NCI-H2196 treated with DMSO at 0.1 percent for 48 hours (cell line): ENCODE data around the gene HAPLN3.

Experiments
- DNase-seq: peaks from one replicate; lab custom pipeline; 2025; ENCODE audit not compliant: unreplicated experiment; lab: John Stamatoyannopoulos, UW

Gene HAPLN3

DNA sequence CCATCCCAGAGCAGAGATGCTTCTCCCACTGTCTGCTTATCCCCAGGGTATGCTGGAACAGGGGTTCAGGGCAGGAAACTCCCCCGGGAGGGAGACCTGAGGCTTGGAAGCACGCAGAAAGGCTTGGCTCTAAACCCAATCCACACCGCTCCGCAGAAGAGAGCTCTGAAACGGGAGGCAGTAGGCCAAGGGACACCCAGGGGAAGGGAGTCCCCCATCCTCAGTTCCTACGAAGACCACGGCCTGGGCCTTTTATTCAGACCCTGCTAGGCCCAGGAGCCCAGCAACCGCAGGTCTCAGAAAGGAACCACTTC is 1.8 kb upstream of the HAPLN3 start:
- DNase-seq, result no peak

DNA sequence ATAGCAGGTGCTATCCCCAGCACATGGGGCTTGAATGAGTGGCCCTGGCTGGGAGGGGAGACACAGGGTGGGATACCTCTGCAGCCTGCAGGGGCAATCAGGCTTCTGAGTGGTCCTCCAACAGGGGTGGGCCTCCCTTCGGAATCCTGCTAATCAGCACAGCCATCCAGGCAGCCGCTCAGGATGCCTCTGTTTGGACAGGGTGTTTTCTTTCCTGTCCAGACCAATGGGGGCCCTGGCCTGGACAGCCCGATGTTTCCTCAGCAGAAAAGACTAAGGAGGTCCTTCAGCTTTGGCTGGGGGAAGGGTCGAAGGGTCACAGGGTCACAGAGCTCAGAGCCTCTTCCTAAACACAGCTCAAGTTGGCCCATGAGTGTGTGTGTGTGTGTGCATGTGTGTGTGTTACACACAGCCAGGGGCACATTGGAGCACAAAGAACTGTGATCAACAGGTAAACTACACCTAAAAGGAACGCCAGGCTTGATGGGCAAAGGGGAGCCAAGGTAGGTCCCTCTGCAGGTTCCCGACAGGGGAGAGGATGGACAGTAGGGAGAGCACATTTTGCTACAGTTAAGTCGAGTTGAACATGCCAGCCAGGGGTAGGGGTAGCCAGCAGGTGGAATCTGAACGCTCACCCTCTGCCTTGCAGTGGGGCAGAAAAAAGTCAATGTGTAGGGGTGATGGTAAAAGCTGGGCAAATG is 1.1 kb upstream of the HAPLN3 start:
- DNase-seq, result no peak

DNA sequence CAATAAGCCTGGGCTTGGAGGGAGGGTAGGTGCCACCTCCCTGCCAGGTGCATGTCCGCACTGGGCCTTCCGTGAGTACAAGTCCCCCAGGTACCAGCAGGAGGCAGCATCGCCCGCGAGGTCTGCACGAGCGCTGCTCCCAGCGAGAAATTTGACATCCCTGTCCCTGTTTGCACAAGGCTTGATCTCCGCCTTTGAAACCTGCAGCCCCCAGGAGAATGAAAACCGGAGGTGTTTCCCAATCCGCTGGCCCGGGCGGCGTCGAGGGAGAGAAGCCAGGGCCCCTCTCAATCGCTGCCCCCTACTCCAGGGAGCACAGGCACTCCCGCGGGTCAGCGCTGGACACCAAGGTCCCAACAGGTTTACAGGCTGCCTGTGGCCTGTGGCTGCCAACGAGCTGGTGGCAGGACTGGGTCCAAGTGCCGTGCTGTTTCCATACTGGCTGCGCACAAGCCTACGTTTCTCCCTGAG is 961 bp downstream of the HAPLN3 start:
- DNase-seq, result no peak

DNA sequence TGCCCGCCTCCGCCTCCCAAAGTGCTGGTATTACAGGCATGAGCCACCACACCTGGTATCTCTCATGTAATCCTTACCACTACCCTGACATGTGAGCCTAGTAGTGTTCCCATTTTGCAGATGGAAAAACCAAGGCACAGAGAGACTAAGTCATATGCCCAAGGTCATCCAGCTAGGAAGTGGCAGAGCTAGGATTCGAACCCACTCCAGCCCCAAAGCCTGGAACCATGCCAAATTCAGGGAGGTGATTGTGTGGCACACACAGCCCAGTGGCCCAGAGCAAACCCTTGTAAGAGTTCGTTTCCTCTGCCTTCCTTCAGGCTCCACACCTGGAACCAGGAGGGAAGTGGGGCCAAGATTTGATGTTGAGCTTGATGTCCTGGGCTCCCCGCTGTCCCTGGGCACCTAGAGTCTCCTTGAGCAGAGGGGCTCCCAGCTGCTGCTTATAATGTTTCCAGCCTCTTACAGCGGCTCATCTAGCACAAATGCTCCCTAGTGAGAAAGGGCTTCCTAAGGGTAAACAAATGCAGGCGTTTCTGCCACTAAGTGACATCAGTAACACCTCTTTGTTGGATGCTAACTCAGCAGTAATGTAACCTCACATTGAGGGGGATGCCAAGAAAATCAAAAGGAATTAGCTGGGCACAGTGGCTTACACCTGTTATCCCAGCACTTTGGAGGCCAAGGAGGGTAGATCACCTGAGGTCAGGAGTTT is 3.6 kb downstream of the HAPLN3 start:
- no peak for DNase-seq

DNA sequence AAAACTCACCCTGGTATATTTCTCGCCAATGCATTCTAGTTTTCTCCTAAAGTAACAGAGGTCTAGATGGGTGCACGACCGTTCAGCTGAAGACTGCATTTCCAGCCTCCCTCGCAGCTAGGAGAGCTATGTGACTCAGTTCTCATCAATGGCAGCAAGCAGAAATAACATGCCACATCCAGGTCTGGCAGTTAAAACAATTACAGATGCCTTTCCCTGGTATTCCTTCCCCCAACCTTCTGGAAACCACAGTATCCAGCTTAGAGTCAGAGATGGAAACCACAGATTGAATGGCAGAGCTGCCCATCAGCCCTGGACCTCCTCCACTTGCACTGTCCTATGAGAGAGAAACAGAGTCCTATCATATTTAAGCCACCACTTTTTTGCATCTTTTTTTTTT is 4.8 kb downstream of the HAPLN3 start:
- no peak for DNase-seq

DNA sequence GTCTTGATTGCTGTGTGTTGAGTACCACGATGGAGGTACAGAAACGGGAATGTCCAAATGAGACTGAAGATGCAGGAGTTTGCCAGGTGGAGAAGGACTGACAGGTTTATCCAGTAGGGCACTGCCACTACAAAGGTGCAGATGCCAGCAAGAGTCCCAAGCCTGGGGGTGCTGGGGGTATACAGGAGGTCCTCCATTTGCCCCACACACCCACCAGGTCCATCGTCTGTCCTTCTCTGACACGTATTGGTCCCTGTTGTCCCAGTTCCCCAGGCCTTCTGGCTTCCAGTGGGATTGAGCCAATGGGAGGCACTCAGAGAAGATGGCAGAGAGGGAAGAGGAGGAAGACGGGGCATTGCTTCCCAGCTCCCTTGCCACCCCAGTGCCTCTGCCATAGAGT is 6.6 kb downstream of the HAPLN3 start:
- no peak for DNase-seq

DNA sequence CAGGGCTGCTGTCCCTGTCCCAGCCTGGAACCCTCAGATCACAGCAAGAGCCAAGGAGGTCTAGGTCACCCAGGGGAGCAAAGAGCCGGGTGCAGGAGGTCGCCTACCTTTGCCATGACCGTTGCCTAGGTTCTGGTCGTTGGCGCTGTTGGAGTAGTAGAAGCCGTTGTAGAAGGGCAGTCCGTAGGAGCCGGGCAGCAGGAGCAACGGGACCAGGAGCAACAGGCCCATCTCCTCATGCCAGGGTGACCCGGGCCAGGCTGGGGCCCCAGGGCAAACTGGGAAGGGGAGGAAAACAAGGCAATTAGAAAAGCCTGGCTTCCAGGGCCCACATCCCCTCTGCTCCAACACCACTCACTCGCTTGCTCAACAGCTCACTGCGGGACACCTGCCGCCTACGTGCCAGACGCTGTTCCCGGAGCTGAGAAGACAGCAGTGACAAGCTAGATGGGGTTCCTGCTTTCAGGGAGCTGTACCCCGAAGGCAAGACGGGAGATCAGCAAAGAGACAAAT is 8.2 kb downstream of the HAPLN3 start:
- no peak for DNase-seq

DNA sequence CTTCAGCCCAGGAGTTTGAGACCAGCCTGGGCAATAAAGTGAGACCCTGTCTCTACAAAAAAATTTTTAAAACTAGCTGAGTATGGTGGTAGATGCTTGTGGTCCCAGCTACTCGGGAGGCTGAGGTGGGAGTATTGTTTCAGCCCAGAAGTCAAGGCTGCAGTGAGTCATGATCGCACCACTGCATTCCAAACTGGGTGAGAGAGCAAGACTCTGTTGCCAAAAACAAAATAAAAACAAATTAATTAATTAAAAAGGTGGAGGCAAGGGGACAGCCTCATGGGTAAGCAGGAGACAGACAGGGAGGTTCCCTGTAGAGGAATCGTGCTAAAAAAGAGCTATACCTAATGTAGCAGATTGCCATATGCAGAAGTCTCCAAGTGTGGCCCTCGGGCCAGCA is 12.6 kb downstream of the HAPLN3 start:
- no peak for DNase-seq

DNA sequence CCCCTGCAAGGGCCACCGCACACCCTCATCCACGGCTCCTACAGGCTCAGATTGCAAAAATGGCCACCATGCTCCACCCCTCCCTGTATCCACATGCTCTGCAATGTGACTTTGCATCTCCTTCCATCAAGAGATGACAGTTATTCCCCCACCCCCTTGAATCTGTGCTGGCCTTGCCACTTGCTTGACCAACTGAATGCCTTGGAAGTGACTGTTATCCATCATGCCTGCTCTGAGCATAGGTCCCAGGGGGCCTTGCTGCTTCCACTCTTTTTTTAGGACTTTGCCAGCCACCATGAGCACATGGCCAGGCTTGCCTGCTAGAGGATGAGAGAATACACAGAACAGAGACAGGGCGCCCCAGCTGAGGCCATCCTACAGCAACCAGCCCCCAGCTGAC is 13.6 kb downstream of the HAPLN3 start:
- no peak for DNase-seq

DNA sequence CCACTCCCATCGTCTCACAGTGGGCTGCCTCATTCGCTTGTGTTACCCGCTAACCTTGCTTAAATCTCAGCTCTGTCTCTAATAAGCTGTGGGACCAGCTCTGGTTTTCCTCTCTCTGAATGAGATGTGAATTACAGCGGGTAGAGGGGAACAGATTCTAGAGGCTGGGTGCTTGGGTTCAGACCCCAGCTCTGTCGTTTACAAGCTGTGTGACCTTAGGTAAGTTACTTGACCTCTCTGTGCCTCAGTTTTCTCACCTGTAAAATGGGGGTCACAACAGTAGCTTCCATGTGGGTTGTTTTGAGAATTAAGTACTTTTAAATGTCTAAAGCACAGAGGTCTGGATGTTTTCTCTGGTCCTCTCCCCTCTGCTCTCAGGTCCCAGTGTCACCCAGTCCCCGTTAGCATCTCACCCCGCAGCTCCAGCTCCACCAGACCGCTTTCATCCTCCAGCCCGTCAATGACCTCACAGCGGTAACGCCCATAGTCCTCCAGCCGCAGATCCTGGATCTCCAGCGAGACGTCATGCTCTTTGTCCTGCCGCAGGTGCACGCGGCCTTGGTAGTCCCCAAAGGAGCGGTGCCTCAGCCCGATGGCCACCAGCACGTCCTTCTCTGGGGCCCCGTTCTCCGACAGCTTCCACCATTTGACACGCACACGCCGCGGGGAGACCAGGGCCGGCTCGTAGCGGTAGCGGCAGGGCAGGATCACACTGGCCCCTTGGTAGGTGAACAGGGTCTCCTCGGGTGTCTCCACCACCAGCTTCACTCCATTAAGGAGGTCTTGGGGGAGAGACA is 14.2 kb downstream of the HAPLN3 start:
- DNase-seq, result no peak

DNA sequence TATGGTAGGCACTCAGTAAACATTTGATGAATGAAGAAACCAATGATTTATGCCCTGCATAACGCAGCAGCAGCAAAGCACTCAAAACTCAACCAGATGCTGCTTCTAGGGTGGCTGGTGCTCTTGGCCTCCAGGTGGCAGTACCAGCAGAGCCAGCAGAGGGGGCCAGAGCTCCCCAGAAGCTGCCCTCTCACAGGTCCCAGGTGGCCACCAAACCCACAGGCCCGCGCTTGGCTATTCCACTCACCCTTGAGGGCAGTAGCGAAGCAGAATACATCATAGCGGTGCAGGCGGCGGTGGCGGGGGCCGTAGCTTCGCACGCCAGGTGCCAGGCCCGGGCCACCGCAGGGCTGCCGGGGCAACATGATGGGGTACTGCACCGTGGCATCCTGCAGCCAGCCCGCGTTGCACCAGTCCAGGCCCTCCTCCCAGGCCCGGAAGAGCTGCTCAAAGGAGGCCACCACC is 16.6 kb downstream of the HAPLN3 start:
- peak; percentile 5 for DNase-seq

DNA sequence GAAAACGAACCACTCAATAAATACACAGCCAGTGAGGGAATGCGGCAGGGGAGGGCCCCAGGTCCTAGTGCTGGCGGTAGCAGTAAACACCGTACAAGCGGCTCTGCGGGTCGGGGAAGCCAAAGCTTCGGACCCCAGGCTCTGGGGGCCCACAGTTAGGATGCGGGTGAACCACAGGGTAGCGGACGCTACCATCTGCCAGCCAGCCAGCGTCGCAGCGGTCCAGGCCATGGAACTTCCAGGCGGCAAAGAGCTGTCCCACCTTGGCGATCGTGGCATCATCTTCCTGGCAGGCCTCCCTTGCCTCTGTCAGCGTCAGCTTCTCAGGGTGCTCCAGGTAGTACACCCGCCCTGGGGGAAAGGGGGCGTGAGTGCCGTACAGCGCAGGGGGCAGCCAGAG is 17.4 kb downstream of the HAPLN3 start:
- DNase-seq, result no peak

DNA sequence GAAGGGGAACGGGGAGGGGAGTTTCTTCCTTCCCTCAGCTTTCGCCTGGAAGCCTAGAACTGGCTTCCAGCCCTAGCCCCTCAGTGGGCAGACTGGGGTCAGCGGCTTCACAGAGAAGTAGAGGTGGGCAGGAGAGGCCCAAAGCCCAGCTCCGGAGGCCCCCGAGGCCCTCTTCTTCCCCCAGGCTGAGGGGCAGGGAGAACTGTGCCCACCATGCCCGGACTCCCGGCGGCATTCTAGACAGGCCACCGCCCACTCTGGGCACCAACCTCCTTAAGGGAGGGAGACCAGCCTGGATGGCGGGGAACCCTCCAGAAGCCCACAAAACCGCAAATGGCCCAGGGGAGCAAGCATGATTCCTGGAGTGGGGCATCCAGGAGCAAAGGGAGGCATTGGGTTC is 17.9 kb downstream of the HAPLN3 start:
- no peak for DNase-seq

DNA sequence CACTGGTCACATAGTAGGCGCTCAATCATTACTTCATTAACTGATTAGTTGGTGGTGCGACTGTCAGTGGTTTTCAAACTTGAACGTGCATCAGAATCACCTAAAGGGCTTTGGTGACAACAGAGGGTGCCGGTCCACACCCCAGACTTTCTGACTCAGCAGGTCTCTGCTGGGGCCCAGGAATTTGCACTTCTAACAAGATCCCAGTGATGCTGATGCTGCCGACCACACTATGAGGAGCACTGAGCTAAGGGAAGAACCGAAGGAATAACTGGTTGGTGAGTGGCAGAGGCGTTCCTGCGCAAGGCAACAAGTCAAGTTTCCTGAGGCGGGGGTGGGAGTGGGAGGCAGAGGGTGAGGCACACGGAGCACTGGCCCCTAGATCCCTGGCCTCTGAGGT is 18.8 kb downstream of the HAPLN3 start:
- no peak for DNase-seq

DNA sequence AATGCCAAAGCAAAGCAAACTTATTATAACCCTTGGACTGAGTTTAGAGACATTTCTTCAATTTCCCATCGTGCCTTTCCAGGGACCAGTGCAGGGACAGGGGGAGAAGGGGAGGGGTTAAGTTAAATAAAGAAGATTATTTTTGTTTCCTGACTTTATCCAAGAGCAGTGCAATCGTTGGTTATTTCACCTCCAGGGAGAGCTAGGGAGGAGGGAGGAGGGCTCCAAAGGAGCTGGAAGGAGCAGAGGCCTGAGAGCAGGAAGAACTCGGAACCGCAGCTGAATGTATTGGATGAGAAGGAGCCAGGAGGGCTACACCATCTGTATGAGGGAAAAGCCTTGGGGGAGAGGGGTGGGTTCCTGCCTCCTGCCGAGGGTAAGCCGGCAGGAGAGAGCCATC is 20.7 kb downstream of the HAPLN3 start:
- no peak for DNase-seq

DNA sequence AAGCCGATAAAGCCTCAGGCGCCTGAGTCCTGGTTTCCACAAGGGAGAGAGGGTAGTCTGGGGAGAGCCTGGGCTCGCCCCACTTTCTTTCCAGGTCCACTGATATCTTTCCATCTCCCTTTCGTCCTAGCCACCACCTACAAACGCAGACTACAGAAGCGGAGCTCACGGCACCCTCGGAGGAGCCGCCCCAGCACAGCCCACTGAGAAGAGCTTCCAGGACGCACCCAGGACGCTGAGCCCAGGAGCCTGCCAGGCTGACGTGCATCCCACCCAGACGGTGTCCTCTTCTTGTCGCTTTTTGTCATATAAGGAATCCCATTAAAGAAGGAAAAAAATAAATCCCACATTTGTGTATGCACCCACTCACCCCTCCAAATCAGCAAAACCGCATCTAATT is 21.1 kb downstream of the HAPLN3 start:
- no peak for DNase-seq

DNA sequence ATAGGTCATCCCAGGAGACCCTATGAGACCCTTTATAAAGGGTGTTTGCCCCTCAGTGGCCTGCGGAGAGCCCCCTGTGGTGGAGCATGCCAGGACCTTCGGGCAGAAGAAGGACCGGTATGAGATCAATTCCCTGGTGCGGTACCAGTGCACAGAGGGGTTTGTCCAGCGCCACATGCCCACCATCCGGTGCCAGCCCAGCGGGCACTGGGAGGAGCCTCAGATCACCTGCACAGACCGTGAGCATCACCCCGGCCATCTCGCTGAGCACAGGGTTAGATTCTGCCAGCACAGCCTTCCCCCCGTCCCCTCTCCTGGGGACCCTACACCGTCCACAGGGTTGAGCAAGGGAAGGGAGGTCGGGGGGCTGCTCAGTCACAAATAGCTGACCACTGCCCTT is 21.6 kb downstream of the HAPLN3 start:
- no peak for DNase-seq

DNA sequence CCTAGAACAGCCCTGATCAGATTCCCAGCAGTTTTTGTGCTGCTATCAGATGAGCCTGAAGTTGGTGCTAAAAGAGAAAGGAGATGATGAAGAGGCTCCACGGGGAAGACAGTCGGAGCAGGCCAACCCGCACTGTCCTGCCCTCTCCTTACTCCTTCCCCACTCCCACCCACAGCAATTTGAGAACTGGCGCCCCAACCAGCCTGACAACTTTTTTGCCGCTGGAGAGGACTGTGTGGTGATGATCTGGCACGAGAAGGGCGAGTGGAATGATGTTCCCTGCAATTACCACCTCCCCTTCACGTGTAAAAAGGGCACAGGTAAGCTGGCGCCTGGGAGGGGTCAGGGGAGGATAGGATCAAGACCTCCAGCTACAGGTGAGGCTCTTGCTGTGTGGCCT is 22.6 kb downstream of the HAPLN3 start:
- DNase-seq, result no peak

DNA sequence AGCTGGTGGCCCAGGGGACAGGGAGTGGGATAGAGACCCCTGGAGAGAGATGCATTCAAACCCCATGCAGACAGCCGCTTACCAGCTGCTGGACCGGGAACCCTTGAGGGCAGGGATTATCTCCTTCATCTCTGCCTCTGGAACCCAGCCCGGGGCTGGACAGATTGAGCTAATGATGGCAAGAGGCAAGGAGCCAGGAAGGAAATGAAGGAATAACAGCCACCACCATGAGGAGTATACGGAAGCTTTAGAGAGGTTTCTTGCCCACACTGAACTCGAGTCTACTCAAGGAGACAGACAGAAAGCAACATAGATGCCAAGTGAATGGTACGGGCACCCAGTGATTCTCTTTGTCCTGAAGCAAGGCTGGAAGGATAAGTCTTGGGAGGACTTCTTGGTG is 23.2 kb downstream of the HAPLN3 start:
- DNase-seq, result no peak

DNA sequence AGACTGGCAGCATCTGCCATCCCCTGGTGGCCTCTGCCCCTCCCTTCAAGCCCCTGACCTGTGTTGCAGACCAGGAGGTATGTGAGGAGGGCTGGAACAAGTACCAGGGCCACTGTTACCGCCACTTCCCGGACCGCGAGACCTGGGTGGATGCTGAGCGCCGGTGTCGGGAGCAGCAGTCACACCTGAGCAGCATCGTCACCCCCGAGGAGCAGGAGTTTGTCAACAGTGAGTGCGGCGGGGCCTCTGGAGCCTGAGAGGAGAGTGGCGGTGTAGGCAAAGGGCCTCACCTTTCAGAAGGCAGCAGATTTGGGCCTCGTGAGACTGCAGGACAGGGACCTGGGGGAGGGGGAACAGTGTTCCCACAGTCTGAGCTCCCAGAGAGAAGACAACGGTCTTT is 24.0 kb downstream of the HAPLN3 start:
- DNase-seq, result no peak

DNA sequence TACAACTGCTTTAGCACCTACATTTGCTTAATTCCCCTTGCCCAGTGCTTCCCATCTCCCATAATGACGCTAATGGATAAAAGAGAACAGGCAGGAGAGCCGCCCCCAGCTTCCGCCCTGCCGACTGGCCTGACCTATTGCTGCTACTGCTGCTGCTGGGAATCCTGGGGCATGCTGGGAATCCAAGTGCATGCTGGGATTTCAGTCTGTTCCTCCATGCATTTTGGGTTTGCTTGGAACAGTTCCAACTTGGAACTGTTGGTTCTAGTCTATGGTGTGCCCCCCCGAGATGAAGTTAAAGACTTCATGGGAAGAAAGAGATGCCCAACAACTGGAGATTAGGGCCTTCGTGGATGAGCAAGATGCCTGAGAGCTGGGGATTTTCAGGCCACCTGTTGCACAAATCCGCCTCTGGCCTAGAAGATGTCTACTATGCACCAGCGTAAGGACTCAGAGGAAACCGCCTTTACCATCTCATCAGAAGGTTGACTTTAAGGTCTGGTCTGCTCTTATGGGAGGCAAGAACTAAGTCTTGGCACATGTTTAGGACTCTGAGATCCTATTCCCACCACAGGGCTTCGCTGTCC is 29.0 kb downstream of the HAPLN3 start:
- DNase-seq, result no peak
